ENCODE measurements around the gene KATNAL2.

The KATNAL2 gene

DNA sequence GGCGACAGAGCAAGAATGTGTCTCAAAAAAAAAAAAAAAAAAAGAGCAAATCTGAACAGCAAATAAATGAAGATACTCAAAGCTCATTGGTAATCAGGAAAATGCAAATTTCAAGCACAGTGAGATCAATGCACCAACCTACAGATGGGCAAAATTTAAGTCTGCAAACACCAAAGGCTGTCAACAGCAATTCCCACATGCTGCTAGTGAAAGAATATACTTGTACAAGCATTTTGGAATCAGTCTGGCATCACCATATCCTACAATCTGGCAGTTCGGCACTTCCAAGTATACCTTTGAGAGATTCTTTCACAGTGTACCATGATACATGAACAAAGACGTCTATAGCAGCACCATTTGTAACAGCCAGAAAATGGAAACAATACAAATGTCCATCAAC is 228.8 kb downstream of the KATNAL2 start:
- DNase-seq: no peak
- H3K27me3 ChIP-seq (replicated peaks): no peaks in the 10 kb centered on the region
- TF ChIP-seq, protein P1, sequence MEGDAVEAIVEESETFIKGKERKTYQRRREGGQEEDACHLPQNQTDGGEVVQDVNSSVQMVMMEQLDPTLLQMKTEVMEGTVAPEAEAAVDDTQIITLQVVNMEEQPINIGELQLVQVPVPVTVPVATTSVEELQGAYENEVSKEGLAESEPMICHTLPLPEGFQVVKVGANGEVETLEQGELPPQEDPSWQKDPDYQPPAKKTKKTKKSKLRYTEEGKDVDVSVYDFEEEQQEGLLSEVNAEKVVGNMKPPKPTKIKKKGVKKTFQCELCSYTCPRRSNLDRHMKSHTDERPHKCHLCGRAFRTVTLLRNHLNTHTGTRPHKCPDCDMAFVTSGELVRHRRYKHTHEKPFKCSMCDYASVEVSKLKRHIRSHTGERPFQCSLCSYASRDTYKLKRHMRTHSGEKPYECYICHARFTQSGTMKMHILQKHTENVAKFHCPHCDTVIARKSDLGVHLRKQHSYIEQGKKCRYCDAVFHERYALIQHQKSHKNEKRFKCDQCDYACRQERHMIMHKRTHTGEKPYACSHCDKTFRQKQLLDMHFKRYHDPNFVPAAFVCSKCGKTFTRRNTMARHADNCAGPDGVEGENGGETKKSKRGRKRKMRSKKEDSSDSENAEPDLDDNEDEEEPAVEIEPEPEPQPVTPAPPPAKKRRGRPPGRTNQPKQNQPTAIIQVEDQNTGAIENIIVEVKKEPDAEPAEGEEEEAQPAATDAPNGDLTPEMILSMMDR (IDR thresholded peaks at IDR 0.05; ENCODE audit: low read depth, low read length, missing control alignments): no peak
- no peak overlapping the region for H3K27ac ChIP-seq
- in situ Hi-C loops (cut with HindIII; ENCODE audit: low pct_ligation_motif_present, low sequenced_read_pairs): no loop called here
- no peak overlapping the region for H3K4me3 ChIP-seq (ENCODE audit: low read depth, low read length)
- H3K36me3 ChIP-seq (replicated peaks): no peaks in the 10 kb centered on the region

DNA sequence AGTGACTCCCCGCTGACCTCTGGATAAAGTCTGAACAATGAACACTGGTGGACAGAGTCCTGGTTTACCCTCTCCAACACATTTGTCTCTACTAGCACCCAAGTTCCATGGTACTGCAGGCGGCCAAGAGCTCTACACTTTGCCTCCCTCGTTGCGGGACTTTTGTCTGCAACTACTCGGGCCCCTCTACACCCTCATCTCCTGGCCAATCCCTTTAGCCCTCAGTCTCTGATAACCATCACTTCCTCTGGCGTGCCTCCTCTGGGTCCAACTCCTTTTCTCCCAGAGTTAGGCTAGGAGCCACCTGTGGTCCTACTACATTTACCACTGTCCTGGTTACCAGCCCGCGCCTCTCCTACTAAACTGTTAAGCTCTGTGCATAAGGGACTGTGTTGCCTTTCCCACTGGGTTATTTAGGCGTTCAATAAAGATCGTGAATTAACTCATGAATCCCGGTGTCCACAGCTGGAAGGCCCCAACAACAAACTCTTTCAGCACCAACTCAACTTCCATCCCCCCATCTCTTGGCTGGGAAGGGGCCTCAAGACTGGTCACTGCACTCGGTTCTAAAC is 232.1 kb downstream of the KATNAL2 start:
- TF ChIP-seq, protein P1 (IDR thresholded peaks at IDR 0.05; ENCODE audit: low read depth, low read length, missing control alignments): no peak
- DNase-seq: peak; percentile 1
- H3K27me3 ChIP-seq (replicated peaks): no peaks in the 10 kb centered on the region
- H3K36me3 ChIP-seq (replicated peaks): no peaks in the 10 kb centered on the region
- peak overlapping the region; percentile 82 for H3K27ac ChIP-seq
- in situ Hi-C loops (cut with HindIII; ENCODE audit: low pct_ligation_motif_present, low sequenced_read_pairs): no loop called here
- peak overlapping the region; percentile 71 for H3K4me3 ChIP-seq (ENCODE audit: low read depth, low read length)

DNA sequence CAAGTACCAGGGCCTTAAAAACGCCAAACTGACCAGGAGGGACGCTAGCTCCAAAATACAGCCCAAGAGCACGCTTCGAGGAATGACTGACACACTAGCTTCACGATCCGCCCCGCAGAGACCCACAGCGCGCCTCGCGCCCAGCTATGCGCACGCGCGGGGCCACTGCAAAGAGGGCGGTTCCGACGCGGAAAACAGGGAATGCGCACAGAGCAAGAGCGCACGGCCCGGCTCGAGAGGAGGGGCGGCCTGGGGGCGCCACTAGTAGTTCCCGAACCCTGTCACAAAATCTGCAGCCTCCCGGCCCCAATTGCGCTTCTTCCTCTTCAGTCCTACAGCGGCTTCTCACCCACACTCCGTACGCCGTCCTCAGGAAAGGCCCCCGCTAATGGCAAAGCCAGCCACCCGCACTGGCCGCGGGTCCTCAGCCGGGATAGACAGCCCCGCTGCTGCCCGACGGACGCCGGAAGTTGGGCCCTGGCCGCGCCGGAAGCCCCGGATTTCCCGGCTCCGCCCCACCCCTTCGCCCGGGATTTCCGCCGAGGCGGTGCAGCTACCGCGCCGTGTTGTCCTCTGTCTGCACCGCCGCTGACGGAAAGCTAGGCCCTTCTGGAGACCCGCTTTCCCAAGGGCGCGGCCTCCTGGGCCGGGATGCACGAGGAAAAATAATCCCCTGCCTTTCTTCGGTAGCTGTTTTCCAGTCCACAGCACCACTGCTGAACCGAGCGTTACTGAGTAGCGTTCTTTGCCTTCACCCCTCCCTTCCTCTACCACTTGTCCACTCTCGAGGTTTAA is 232.8 kb downstream of the KATNAL2 start, which contains the start of gene HDHD2:
TSS of gene HDHD2 (minus strand) at position 472 of the 795 bp plus-strand sequence. CDS start 14,061 bp downstream, outside the sequence.
- no peaks in the 10 kb centered on the region for H3K27me3 ChIP-seq (replicated peaks)
- in situ Hi-C loops (cut with HindIII; ENCODE audit: low pct_ligation_motif_present, low sequenced_read_pairs): no loop called here
- DNase-seq: peak; percentile 64
- H3K4me3 ChIP-seq (ENCODE audit: low read depth, low read length): peak within 1 kb of the TSS; percentile 71
- peak within 1 kb of the TSS; percentile 82 for H3K27ac ChIP-seq
- no peaks in the 10 kb centered on the region for H3K36me3 ChIP-seq (replicated peaks)
- TF ChIP-seq, protein P1 (IDR thresholded peaks at IDR 0.05; ENCODE audit: low read depth, low read length, missing control alignments): no peak

DNA sequence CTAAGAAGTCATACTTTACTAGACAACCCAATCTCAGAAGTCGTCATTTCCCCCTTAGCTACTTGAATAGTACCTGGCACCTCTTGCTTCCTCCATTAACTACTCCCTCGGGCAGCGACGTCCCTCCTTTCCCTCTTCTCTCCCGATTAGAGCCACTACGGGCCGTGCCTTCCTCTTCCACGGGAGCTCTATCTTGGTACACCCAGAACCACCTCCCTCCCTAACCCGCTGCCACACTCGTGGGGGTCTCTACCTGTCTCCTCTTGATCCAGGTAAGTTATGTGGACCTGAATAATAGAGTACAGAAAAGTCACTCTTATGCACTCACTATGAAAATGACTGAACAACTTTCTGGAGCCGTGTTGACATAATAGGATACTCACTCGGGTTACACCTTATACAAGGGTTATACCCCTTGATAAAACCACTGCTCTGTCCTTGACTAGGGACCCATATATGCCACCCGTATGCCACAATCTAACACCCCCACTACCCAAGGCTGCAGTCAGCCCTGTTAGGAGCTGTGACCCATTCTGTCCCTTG is 233.5 kb downstream of the KATNAL2 start:
- Histone ChIP-seq H3K4me3 (ENCODE audit: low read depth, low read length) (peak overlapping the region; percentile 71), H3K36me3 (replicated peaks) (no peaks in the 10 kb centered on the region), H3K27me3 (replicated peaks) (no peaks in the 10 kb centered on the region), H3K27ac (peak overlapping the region; percentile 82)
- in situ Hi-C loops (cut with HindIII; ENCODE audit: low pct_ligation_motif_present, low sequenced_read_pairs): no loop called here
- DNase-seq: peak; percentile 5
- TF ChIP-seq, protein P1 (IDR thresholded peaks at IDR 0.05; ENCODE audit: low read depth, low read length, missing control alignments): no peak

DNA sequence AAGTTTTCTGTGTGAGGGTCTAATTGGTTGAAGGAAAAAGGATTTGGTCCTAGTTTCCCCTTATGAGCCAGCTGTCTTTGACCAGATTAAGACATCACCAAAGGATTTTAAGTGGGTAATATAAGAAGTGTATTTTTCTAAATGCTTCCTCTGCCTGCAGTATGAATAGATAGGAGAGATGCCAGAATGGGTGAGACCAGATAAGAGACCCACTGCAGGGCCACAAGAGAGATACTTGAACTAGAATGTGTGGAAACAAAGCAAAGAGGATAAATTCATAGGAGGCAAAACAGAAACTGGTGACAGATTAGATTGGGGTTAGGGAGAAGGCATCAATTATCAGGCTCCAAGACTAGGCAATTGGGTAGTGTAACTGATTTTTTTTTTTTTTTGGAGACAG is 234.0 kb downstream of the KATNAL2 start:
- TF ChIP-seq, protein P1 (IDR thresholded peaks at IDR 0.05; ENCODE audit: low read depth, low read length, missing control alignments): no peak
- DNase-seq: no peak
- Histone ChIP-seq H3K27me3 (replicated peaks) (no peaks in the 10 kb centered on the region), H3K36me3 (replicated peaks) (no peaks in the 10 kb centered on the region), H3K27ac (no peak overlapping the region), H3K4me3 (ENCODE audit: low read depth, low read length) (peak overlapping the region; percentile 71)
- in situ Hi-C loops (cut with HindIII; ENCODE audit: low pct_ligation_motif_present, low sequenced_read_pairs): no loop called here

Measured in brain microvascular endothelial cell (primary cell).